ENCODE data around the gene KIRREL1. TPM values are rescaled to one million over a fixed set of nuclear protein-coding genes. Genes with fewer than 3 reads are reported as not detected.

KIRREL1 gene
- polyA plus RNA-seq, 1 donor from 2014 or later, result 12.9 TPM

DNA sequence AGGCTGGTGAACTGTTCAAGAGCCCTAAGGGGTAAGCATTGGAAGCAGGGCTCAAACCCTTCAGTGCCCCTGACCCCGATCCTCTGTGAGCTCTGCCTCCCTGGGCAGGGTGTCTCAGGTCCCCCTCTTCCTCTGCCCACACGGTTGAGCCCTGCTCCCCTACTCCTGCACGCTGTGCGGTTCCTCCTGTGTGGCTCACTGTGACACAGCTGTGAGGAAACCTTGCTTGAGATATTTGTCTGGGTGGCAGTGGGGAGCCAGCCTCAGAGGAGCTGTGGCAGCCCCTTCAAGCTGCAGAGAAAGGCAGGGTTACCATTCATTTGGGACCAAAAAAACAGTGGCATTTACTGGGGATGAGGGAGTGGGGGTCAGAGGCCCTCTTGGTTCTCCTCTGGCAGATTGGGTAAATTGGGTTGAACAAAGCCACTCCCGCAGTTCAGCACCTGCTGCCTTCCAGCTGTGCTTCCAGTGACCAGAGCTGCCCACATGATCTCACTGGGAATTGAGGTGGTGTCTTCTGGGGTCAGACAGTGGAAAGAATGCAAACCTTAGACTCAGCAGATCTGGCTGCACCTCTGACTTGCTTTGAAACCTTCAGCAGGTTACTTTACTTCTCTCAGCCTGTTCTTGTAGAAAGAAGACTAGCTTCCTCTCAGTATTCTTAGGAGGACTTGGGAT, 126.7 kb downstream of the KIRREL1 start:
- no peak overlapping the region for H3K27ac ChIP-seq (ENCODE audit: low read length)
- no peaks in the 10 kb centered on the region for H3F3A ChIP-seq (ENCODE audit: insufficient read depth, low read length, poor library complexity, severe bottlenecking)
- H3K9me3 ChIP-seq (ENCODE audit: low read length), result no peaks in the 10 kb centered on the region
- no peak overlapping the region for H2AFZ ChIP-seq (ENCODE audit: low read depth, low read length)
- H3K4me2 ChIP-seq (ENCODE audit: low read length), result no peak overlapping the region
- no peaks in the 10 kb centered on the region for H3K36me3 ChIP-seq (ENCODE audit: insufficient read depth, low read length)
- H3K27me3 ChIP-seq (ENCODE audit: insufficient read depth, low read depth, low read length), result no peaks in the 10 kb centered on the region
- no peak overlapping the region for H3K4me3 ChIP-seq (ENCODE audit: low read length)
- H3K9me2 ChIP-seq (ENCODE audit: insufficient read depth, low read length), result no peaks in the 10 kb centered on the region
- H3K79me2 ChIP-seq (replicated peaks; ENCODE audit: insufficient read depth, low read length), result no peaks in the 10 kb centered on the region
- H3K9ac ChIP-seq (ENCODE audit: low read length), result no peak overlapping the region
- TF ChIP-seq, protein P1, sequence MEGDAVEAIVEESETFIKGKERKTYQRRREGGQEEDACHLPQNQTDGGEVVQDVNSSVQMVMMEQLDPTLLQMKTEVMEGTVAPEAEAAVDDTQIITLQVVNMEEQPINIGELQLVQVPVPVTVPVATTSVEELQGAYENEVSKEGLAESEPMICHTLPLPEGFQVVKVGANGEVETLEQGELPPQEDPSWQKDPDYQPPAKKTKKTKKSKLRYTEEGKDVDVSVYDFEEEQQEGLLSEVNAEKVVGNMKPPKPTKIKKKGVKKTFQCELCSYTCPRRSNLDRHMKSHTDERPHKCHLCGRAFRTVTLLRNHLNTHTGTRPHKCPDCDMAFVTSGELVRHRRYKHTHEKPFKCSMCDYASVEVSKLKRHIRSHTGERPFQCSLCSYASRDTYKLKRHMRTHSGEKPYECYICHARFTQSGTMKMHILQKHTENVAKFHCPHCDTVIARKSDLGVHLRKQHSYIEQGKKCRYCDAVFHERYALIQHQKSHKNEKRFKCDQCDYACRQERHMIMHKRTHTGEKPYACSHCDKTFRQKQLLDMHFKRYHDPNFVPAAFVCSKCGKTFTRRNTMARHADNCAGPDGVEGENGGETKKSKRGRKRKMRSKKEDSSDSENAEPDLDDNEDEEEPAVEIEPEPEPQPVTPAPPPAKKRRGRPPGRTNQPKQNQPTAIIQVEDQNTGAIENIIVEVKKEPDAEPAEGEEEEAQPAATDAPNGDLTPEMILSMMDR (IDR thresholded peaks at IDR 0.05; ENCODE audit: poor library complexity, severe bottlenecking), result no peak
- TF ChIP-seq EP300 (conservative IDR thresholded peaks at IDR 0.05; ENCODE audit: poor library complexity, severe bottlenecking) (no peak), REST (IDR thresholded peaks at IDR 0.05; ENCODE audit: borderline replicate concordance) (no peak), MXI1 (conservative IDR thresholded peaks at IDR 0.05; ENCODE audit: poor library complexity, severe bottlenecking) (no peak), SMC3 (conservative IDR thresholded peaks at IDR 0.05; ENCODE audit: poor library complexity) (no peak), POLR2AphosphoS5 (IDR thresholded peaks at IDR 0.05) (no peak), EZH2 (IDR thresholded peaks at IDR 0.05; ENCODE audit: borderline replicate concordance, insufficient read depth, low read length, poor library complexity, severe bottlenecking) (no peak), RAD21 (conservative IDR thresholded peaks at IDR 0.05) (no peak), TAF1 (IDR thresholded peaks at IDR 0.05; ENCODE audit: low read depth) (no peak)
- no peaks in the 10 kb centered on the region for H4K20me1 ChIP-seq (ENCODE audit: insufficient read depth)

GRCh38 chr1:158121604-158122254, 128.3 kb downstream of the KIRREL1 start:
- TF ChIP-seq POLR2AphosphoS5 (IDR thresholded peaks at IDR 0.05) (no peak), MXI1 (conservative IDR thresholded peaks at IDR 0.05; ENCODE audit: poor library complexity, severe bottlenecking) (no peak), SMC3 (conservative IDR thresholded peaks at IDR 0.05; ENCODE audit: poor library complexity) (peak; percentile 100), REST (IDR thresholded peaks at IDR 0.05; ENCODE audit: borderline replicate concordance) (peak; percentile 21), EP300 (conservative IDR thresholded peaks at IDR 0.05; ENCODE audit: poor library complexity, severe bottlenecking) (no peak), EZH2 (IDR thresholded peaks at IDR 0.05; ENCODE audit: borderline replicate concordance, insufficient read depth, low read length, poor library complexity, severe bottlenecking) (no peak), TAF1 (IDR thresholded peaks at IDR 0.05; ENCODE audit: low read depth) (no peak), RAD21 (conservative IDR thresholded peaks at IDR 0.05) (peak; percentile 98)
- TF ChIP-seq, protein P1 (IDR thresholded peaks at IDR 0.05; ENCODE audit: poor library complexity, severe bottlenecking), result peak; percentile 97
- no peaks in the 10 kb centered on the region for H3F3A ChIP-seq (ENCODE audit: insufficient read depth, low read length, poor library complexity, severe bottlenecking)

More at GRCh38 chr1:158121604-158122254, 128.3 kb downstream of the KIRREL1 start:
- Histone ChIP-seq H3K9ac (ENCODE audit: low read length) (no peak overlapping the region), H3K4me3 (ENCODE audit: low read length) (no peak overlapping the region), H3K9me2 (ENCODE audit: insufficient read depth, low read length) (no peaks in the 10 kb centered on the region), H3K79me2 (replicated peaks; ENCODE audit: insufficient read depth, low read length) (no peaks in the 10 kb centered on the region), H3K9me3 (ENCODE audit: low read length) (no peaks in the 10 kb centered on the region), H3K27me3 (ENCODE audit: insufficient read depth, low read depth, low read length) (no peaks in the 10 kb centered on the region), H4K20me1 (ENCODE audit: insufficient read depth) (no peaks in the 10 kb centered on the region), H3K36me3 (ENCODE audit: insufficient read depth, low read length) (no peaks in the 10 kb centered on the region), H2AFZ (ENCODE audit: low read depth, low read length) (no peak overlapping the region), H3K4me2 (ENCODE audit: low read length) (no peak overlapping the region), H3K27ac (ENCODE audit: low read length) (no peak overlapping the region)

Data from neural cell (in vitro differentiated cells).